Thyroid gland (tissue), 4 donors: ENCODE data around the gene ANKRD11.

Experiments used
- POLR2A ChIP-seq, 2 donors: fragments of 450-650 bp; IDR thresholded peaks; one replicate each; pipeline ENCODE4 v1.6.1; 2017; ENCODE audit warnings: antibody characterized with exemption in 2 of 2, mild to moderate bottlenecking in 2 of 2, moderate library complexity in 1 of 2
- TF ChIP-seq, protein P1 (sequence below), 6 experiments: fragments of 200-600 bp in 3 of 6; fragments of 450-650 bp in 3 of 6; sonication (generic) in 3 of 6; IDR thresholded peaks; one replicate each; pipeline ENCODE4 v1.5.1; 2016 to 2019; ENCODE audit warnings: antibody characterized with exemption in 6 of 6, mild to moderate bottlenecking in 2 of 6, inconsistent platforms in 1 of 6, moderate library complexity in 1 of 6

DNA sequence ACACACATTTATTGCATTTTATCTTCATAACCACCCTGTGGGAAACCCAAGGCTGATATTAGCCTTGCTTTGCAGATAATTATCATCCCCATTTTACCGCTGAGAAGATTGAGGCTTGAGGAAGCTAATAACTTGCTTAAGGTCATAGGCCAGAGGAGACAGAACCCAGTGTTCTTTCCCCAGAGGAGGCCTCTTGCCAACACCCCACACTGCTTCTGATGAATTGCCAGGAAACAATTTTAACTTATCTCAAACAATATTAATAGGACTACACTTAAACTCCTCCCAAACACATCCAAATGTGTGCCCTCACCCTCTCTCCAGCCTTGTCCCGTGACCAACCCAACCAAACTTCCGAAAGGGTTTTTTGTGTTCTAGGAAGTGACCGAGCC lies 15.7 kb upstream of the ANKRD11 start:
- no peak for TF ChIP-seq POLR2A (IDR thresholded peaks at IDR 0.05)
- TF ChIP-seq, protein P1, sequence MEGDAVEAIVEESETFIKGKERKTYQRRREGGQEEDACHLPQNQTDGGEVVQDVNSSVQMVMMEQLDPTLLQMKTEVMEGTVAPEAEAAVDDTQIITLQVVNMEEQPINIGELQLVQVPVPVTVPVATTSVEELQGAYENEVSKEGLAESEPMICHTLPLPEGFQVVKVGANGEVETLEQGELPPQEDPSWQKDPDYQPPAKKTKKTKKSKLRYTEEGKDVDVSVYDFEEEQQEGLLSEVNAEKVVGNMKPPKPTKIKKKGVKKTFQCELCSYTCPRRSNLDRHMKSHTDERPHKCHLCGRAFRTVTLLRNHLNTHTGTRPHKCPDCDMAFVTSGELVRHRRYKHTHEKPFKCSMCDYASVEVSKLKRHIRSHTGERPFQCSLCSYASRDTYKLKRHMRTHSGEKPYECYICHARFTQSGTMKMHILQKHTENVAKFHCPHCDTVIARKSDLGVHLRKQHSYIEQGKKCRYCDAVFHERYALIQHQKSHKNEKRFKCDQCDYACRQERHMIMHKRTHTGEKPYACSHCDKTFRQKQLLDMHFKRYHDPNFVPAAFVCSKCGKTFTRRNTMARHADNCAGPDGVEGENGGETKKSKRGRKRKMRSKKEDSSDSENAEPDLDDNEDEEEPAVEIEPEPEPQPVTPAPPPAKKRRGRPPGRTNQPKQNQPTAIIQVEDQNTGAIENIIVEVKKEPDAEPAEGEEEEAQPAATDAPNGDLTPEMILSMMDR (IDR thresholded peaks at IDR 0.05) = no peak
